Fibroblast of upper back skin (primary cell): Measurements from ENCODE around the gene STON1.

Experiments used
- DNase-seq: peaks from one replicate; pipeline ENCODE4 v3.0.0-alpha.2; 2013

The STON1 gene

DNA sequence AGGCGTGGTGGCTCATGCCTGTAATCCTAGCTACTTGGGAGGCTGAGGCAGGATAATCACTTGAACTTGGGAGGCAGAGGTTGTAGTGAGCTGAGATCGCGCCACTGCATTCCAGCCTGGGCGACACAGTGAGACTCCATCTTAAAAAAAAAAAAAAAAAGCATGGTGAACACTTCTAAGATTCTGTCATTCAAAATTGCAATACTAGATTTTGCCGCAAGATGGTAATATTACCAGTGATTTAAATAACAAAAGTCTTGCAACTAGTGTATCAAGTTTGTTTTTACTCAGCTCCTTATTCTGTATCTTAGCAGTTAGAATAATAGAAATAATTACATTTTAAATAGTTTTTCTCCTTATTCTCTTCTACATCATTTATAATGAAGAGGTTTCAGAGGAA, 92.7 kb downstream of the STON1 start:
- peak; percentile 4 for DNase-seq

DNA sequence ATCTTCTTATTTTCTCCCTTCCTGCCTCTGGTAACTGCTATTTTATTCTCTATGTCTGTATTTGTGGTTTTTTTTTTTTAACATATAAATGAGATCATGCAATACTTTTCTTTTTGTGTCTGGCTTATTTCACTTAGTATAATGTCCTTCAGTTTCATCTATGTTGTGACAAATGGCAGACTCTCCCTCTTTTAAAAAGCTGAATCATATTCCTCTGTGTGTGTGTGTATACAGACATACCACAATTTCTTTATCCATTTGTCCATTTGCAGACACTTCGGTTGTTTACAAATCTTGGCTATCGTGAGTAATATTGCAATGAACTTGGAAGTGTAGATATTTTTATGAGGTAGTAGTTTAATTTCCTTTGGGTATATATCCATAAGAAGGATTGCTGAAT, 94.7 kb downstream of the STON1 start:
- DNase-seq: no peak

DNA sequence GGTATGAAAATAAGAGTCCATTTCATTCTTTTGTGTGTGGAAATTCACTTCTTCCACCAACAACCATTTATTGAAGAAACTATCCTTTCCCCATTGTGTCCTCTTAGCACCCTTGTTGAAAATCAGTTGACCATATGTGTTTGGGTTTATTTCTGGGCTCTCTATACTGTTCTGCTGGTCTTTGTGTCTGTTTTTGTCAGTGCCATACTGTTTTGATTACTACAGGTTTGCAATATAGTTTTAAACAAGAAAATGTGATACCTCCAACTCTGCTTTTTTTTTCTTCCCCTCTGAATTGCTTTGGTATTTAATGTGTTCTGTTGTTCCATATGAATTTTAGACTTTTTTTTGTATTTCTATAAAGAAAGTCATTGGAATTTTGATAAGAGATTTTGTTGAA, 96.1 kb downstream of the STON1 start:
- DNase-seq: no peak

DNA sequence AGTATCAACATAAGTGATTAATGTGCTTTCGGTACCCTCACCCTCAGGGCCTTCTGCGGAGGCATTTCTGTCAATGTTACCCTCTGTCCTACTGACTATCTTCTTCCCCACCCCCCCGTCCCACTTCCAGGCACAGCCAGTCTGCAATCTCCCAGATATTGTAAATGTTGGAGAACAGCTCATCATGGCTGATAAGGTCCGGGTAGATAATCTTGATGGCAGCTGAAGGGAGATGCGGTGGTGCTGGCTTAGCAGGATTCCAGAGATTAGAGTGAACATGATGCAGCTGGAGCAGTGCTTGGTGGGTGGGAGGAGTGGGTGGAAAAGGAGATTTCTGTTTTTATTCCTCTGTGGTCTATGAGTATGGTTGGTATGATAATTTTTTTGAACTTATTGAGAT, 103.2 kb downstream of the STON1 start:
- DNase-seq: no peak

DNA sequence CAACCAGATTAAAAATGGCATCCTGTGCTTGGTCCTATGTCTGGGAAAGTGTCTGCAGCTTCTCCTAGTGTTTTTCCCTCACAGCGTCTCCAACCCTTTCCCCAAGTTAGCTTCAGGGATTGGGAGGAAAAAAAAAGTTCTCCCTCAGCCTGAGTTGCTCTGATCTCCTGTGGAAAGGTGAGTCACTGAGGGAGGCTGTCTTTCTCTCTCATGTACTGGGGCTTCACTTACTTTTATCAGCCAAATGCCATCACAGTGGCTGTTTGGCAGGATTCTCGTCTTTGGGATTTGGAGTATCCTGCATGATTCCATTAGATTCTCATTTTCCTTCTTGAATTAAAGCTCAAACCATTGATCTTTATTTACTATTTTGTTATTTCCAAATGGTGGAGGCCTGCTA, 105.8 kb downstream of the STON1 start:
- no peak for DNase-seq

DNA sequence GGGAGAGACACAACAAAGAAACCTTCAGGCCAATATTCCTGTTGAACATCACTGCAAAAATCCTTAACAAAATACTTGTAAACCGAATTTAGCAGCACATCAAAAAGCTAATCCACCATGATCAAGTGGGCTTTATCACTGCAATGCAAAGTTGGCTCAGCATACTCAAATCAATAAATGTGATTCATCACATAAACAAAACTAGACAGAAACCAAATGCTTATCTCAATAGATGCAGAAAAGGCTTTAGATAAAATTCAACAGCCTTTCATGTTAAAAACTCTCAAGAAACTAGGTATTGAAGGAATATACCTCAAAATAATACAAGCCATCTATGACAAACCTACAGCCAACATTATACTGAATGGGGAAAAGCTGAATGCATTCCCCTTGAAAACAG, 108.3 kb downstream of the STON1 start:
- no peak for DNase-seq
